GM18499 (cell line): Measurements from ENCODE around the gene BCHE.
"Not testable (repeated sequence)": the region's sequence is repeated elsewhere in the genome, so short reads cannot be mapped to it uniquely, and the experiment has no call there.

Source experiments
- ATAC-seq: cut with Tn5 transposase; IDR thresholded peaks from one replicate; pipeline ENCODE4 v1.9.1; 2021; ENCODE audit warnings: moderate number of reproducible peaks; ENCODE audit not compliant: insufficient read depth, unreplicated experiment

BCHE gene

GRCh38 chr3:165820671-165821123 lies 16.5 kb downstream of the BCHE start:
- no peak for ATAC-seq

GRCh38 chr3:165817160-165817709 lies 20.0 kb downstream of the BCHE start:
- ATAC-seq, result no peak

GRCh38 chr3:165816209-165816608 lies 21.0 kb downstream of the BCHE start:
- ATAC-seq, result no peak

- ATAC-seq, result no peak
Observed at GRCh38 chr3:165815682-165816081, 21.5 kb downstream of the BCHE start.

GRCh38 chr3:165814380-165814779 lies 22.8 kb downstream of the BCHE start:
- no peak for ATAC-seq

- not testable (repeated sequence) for ATAC-seq
Observed at GRCh38 chr3:165807937-165808336, 29.3 kb downstream of the BCHE start.

GRCh38 chr3:165805946-165806561 lies 31.2 kb downstream of the BCHE start:
- ATAC-seq, result no peak

GRCh38 chr3:165803471-165803870 lies 33.8 kb downstream of the BCHE start:
- no peak for ATAC-seq

- ATAC-seq, result no peak
Observed at GRCh38 chr3:165800970-165801369, 36.3 kb downstream of the BCHE start.

- no peak for ATAC-seq
Observed at GRCh38 chr3:165799026-165799425, 38.2 kb downstream of the BCHE start.

GRCh38 chr3:165797551-165797950 lies 39.7 kb downstream of the BCHE start:
- no peak for ATAC-seq

- no peak for ATAC-seq
Observed at GRCh38 chr3:165796701-165797100, 40.5 kb downstream of the BCHE start.

GRCh38 chr3:165788531-165788930 lies 48.7 kb downstream of the BCHE start:
- no peak for ATAC-seq

- no peak for ATAC-seq
Observed at GRCh38 chr3:165786013-165786412, 51.2 kb downstream of the BCHE start.

- ATAC-seq, result no peak
Observed at GRCh38 chr3:165784337-165784736, 52.9 kb downstream of the BCHE start.

GRCh38 chr3:165783383-165783782 lies 53.8 kb downstream of the BCHE start:
- no peak for ATAC-seq

- ATAC-seq, result no peak
Observed at GRCh38 chr3:165778891-165779290, 58.3 kb downstream of the BCHE start.

GRCh38 chr3:165778456-165778855 lies 58.8 kb downstream of the BCHE start:
- no peak for ATAC-seq

- ATAC-seq, result no peak
Observed at GRCh38 chr3:165775824-165776223, 61.4 kb downstream of the BCHE start.

- no peak for ATAC-seq
Observed at GRCh38 chr3:165770781-165771180, 66.4 kb downstream of the BCHE start.

GRCh38 chr3:165768680-165769079 lies 68.5 kb downstream of the BCHE start:
- ATAC-seq, result no peak

- no peak for ATAC-seq
Observed at GRCh38 chr3:165759041-165759440, 78.2 kb downstream of the BCHE start.
